B cell (primary cell): Measurements from ENCODE around the gene COLEC12. TPM values are rescaled to one million over a fixed set of nuclear protein-coding genes. Genes with fewer than 3 reads are reported as not detected.

ENCODE experiments used
- ATAC-seq: fragments of 200-7000 bp; cut with Tn5 transposase; one replicate; pipeline ENCODE4 v1.10.0; 2021; ENCODE audit warnings: low read depth, mild to moderate bottlenecking, moderate number of reproducible peaks, moderate library complexity
- CTCF ChIA-PET: fragments of 350-600 bp; sonication (Branson Sonifier 250); formaldehyde crosslinking; loops from one replicate; lab custom pipeline; 2021; ENCODE audit warnings: antibody characterized with exemption, inconsistent platforms; lab: Charles Lee
- POLR2A ChIA-PET: fragments of 350-600 bp; sonication (Branson Sonifier 250); formaldehyde crosslinking; loops from one replicate; lab custom pipeline; 2021; ENCODE audit warnings: antibody characterized with exemption; lab: Charles Lee
- DNase-seq: peaks from one replicate; pipeline ENCODE4 v3.0.0; 2013
- H2AFZ ChIP-seq: 2 replicates; pipeline ENCODE4 v1.6.1; 2012; ENCODE audit warnings: mild to moderate bottlenecking, low read depth, low read length; ENCODE audit not compliant: insufficient read depth, poor library complexity, severe bottlenecking
- H3K27ac ChIP-seq, 2 donors: 1 replicate in 1 of 2; 2 replicates in 1 of 2; pipeline ENCODE4 v1.5.1; 2012 to 2013; ENCODE audit warnings: low read length in 2 of 2, mild to moderate bottlenecking in 2 of 2, moderate library complexity in 1 of 2
- H3K27me3 ChIP-seq, 4 experiments: fragments of 200-600 bp in 1 of 4; sonication (generic) in 1 of 4; replicated peaks in 1 of 4; 1 replicate in 2 of 4; 2 replicates in 2 of 4; pipeline versions ENCODE4 v1.6.1 to v1.7.0; 2013 to 2016; ENCODE audit warnings: low read length in 3 of 4, mild to moderate bottlenecking in 2 of 4, mixed read lengths in 1 of 4, moderate library complexity in 1 of 4; ENCODE audit not compliant: insufficient read depth in 4 of 4, control insufficient read depth in 3 of 4; ENCODE audit errors: control extremely low read depth in 1 of 4
- H3K36me3 ChIP-seq, 2 experiments: replicated peaks in 1 of 2; 1 replicate in 1 of 2; 2 replicates in 1 of 2; pipeline versions ENCODE4 v1.6.1 to v1.7.1; 2013; ENCODE audit warnings: low read length in 1 of 2; ENCODE audit not compliant: insufficient read depth in 2 of 2, control insufficient read depth in 1 of 2; ENCODE audit errors: control extremely low read depth in 1 of 2, extremely low read depth in 1 of 2
- H3K4me1 ChIP-seq, 2 donors: fragments of 200-600 bp in 1 of 2; sonication (generic) in 1 of 2; 1 replicate in 1 of 2; 2 replicates in 1 of 2; pipeline versions ENCODE4 v1.5.1 to v1.6.1; 2013 to 2017; ENCODE audit warnings: low read length in 2 of 2; ENCODE audit not compliant: control insufficient read depth in 2 of 2, insufficient read depth in 2 of 2
- H3K4me2 ChIP-seq: replicated peaks from 2 replicates; pipeline ENCODE3; 2012; ENCODE audit warnings: mild to moderate bottlenecking, low read depth, low read length; ENCODE audit not compliant: poor library complexity, severe bottlenecking
- H3K4me3 ChIP-seq, 5 experiments: fragments of 200-600 bp in 1 of 5; sonication (generic) in 1 of 5; 1 replicate in 3 of 5; 2 replicates in 2 of 5; pipeline versions ENCODE4 v1.5.1 to v1.7.0; 2011 to 2016; ENCODE audit warnings: low read length in 4 of 5, mild to moderate bottlenecking in 4 of 5, low read depth in 2 of 5, control low read depth in 1 of 5, moderate library complexity in 1 of 5; ENCODE audit not compliant: insufficient read depth in 1 of 5; ENCODE audit errors: control extremely low read depth in 1 of 5, extremely low read depth in 1 of 5
- H3K79me2 ChIP-seq: fragments of 200-600 bp; sonication (generic); one replicate; pipeline ENCODE4 v1.6.0; 2016; ENCODE audit warnings: low read length; ENCODE audit not compliant: control insufficient read depth, insufficient read depth
- H3K9ac ChIP-seq: fragments of 200-600 bp; sonication (generic); 2 replicates; pipeline ENCODE4 v1.6.1; 2017; ENCODE audit warnings: mild to moderate bottlenecking, low read length, moderate library complexity
- H3K9me3 ChIP-seq, 3 donors: one replicate each; pipeline versions ENCODE4 v1.6.1 to v1.7.1; 2013; ENCODE audit warnings: low read length in 2 of 3; ENCODE audit not compliant: control insufficient read depth in 2 of 3, insufficient read depth in 1 of 3; ENCODE audit errors: control extremely low read depth in 1 of 3
- H4K20me1 ChIP-seq: 2 replicates; pipeline ENCODE4 v1.6.0; 2012; ENCODE audit warnings: mild to moderate bottlenecking, low read length; ENCODE audit not compliant: insufficient read depth, control insufficient read depth, poor library complexity, severe bottlenecking
- H3K27ac Mint-ChIP-seq: one replicate; pipeline ENCODE4 v1.8.0; 2021; ENCODE audit warnings: mixed read lengths
- H3K27me3 Mint-ChIP-seq: one replicate; pipeline ENCODE4 v1.8.0; 2021; ENCODE audit warnings: mixed read lengths
- H3K4me1 Mint-ChIP-seq: one replicate; pipeline ENCODE4 v1.8.0; 2021; ENCODE audit warnings: mixed read lengths
- H3K4me3 Mint-ChIP-seq: one replicate; pipeline ENCODE4 v1.8.0; 2021; ENCODE audit warnings: mixed read lengths
- H3K9me3 Mint-ChIP-seq: one replicate; pipeline ENCODE4 v1.8.0; 2022; ENCODE audit warnings: mixed read lengths; ENCODE audit not compliant: insufficient read depth
- EZH2 ChIP-seq: IDR thresholded peaks from 2 replicates; pipeline ENCODE4 v1.6.1; 2012; ENCODE audit warnings: borderline replicate concordance, low read depth, mild to moderate bottlenecking, moderate library complexity, low read length; ENCODE audit not compliant: insufficient read depth, poor library complexity, severe bottlenecking
- WGBS: methylation state at CpG from one replicate; pipeline ENCODE4 v1.1.5; 2013; ENCODE audit warnings: missing lambda C conversion rate; ENCODE audit not compliant: insufficient coverage; 5-methylcytosine and 5-hydroxymethylcytosine counted together
- intact Hi-C: fragments of 100-400 bp; cut with micrococcal nuclease; formaldehyde crosslinking; loops from one replicate; pipeline ENCODE4 v1.10.0; 2022
- polyA plus RNA-seq: library from polyadenylated mRNA; depleted of rRNA; stranded (reverse); fragments of >200 nt; gene quantifications from 2 replicates; pipeline ENCODE4 v1.2.3, GENCODE V29; 2012
- total RNA-seq, 2 donors: library from RNA; stranded (reverse); fragments of 120-200 nt in 1 of 2; gene quantifications; 1 replicate in 1 of 2; 2 replicates in 1 of 2; pipeline versions ENCODE4 v1.2.3 to v1.2.4, GENCODE V29; 2013 to 2022
- TF ChIP-seq, protein P1 (sequence below): fragments of 200-600 bp; IDR thresholded peaks from one replicate; pipeline ENCODE4 v1.8.0; 2022; ENCODE audit warnings: antibody characterized with exemption, mild to moderate bottlenecking

Gene COLEC12
- total and polyA plus RNA-seq, 2 donors (not counting 1 experiment from before 2014, with no cell fraction given) = not detected

- no peaks in the 10 kb centered on the region for H3K4me1 ChIP-seq
- no peaks in the 10 kb centered on the region for H4K20me1 ChIP-seq
- WGBS = 91% methylated on average over 7 of the region's 8 CpGs
- no peak overlapping the region for H3K4me3 ChIP-seq
- Mint-ChIP-seq H3K27ac (no peak overlapping the region), H3K9me3 (no peaks in the 10 kb centered on the region), H3K4me3 (no peak overlapping the region), H3K27me3 (no peaks in the 10 kb centered on the region), H3K4me1 (no peaks in the 10 kb centered on the region)
- no peak for ATAC-seq
- no peak for DNase-seq
- no peaks in the 10 kb centered on the region for H3K27me3 ChIP-seq
- ChIA-PET CTCF (no interaction called here), POLR2A (no interaction called here)
- H3K9ac ChIP-seq = no peak overlapping the region
- H3K27ac ChIP-seq = no peak overlapping the region
- H2AFZ ChIP-seq = no peak overlapping the region
- H3K36me3 ChIP-seq = no peaks in the 10 kb centered on the region
- no peak for TF ChIP-seq EZH2
- TF ChIP-seq, protein P1, sequence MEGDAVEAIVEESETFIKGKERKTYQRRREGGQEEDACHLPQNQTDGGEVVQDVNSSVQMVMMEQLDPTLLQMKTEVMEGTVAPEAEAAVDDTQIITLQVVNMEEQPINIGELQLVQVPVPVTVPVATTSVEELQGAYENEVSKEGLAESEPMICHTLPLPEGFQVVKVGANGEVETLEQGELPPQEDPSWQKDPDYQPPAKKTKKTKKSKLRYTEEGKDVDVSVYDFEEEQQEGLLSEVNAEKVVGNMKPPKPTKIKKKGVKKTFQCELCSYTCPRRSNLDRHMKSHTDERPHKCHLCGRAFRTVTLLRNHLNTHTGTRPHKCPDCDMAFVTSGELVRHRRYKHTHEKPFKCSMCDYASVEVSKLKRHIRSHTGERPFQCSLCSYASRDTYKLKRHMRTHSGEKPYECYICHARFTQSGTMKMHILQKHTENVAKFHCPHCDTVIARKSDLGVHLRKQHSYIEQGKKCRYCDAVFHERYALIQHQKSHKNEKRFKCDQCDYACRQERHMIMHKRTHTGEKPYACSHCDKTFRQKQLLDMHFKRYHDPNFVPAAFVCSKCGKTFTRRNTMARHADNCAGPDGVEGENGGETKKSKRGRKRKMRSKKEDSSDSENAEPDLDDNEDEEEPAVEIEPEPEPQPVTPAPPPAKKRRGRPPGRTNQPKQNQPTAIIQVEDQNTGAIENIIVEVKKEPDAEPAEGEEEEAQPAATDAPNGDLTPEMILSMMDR = no peak
- no peaks in the 10 kb centered on the region for H3K79me2 ChIP-seq
- no peaks in the 10 kb centered on the region for H3K9me3 ChIP-seq
- intact Hi-C loops = no loop called here
- H3K4me2 ChIP-seq = no peak overlapping the region
These were observed 73.5 kb downstream of the COLEC12 start for GRCh38 chr18:427005-427404.

- Histone ChIP-seq H3K27me3 (no peaks in the 10 kb centered on the region), H3K4me2 (no peak overlapping the region), H3K79me2 (no peaks in the 10 kb centered on the region), H3K9ac (no peak overlapping the region), H3K27ac (no peak overlapping the region), H3K9me3 (no peaks in the 10 kb centered on the region), H2AFZ (no peak overlapping the region), H4K20me1 (no peaks in the 10 kb centered on the region), H3K4me3 (no peak overlapping the region), H3K4me1 (no peaks in the 10 kb centered on the region), H3K36me3 (no peaks in the 10 kb centered on the region)
- POLR2A ChIA-PET = no interaction called here
- CTCF ChIA-PET = no interaction called here
- no peak overlapping the region for H3K27ac Mint-ChIP-seq
- TF ChIP-seq, protein P1 = no peak
- no peak for TF ChIP-seq EZH2
- 87% methylated on average over 5 of the region's 7 CpGs for WGBS
- no peak overlapping the region for H3K4me3 Mint-ChIP-seq
- ATAC-seq (no peak), DNase-seq (no peak)
- no peaks in the 10 kb centered on the region for H3K9me3 Mint-ChIP-seq
- no peaks in the 10 kb centered on the region for H3K27me3 Mint-ChIP-seq
- intact Hi-C loops = no loop called here
- H3K4me1 Mint-ChIP-seq = no peaks in the 10 kb centered on the region
These were observed 75.3 kb downstream of the COLEC12 start for GRCh38 chr18:425106-425745.
